ENCODE results near the gene KCNK2.
"Not testable (repeated sequence)": the region's sequence is repeated elsewhere in the genome, so short reads cannot be mapped to it uniquely, and the experiment has no call there.

Gene KCNK2

GRCh38 chr1:215151841-215152549 is 69.5 kb downstream of the KCNK2 start:
- no peak for DNase-seq (ENCODE audit: low spot score)

DNA sequence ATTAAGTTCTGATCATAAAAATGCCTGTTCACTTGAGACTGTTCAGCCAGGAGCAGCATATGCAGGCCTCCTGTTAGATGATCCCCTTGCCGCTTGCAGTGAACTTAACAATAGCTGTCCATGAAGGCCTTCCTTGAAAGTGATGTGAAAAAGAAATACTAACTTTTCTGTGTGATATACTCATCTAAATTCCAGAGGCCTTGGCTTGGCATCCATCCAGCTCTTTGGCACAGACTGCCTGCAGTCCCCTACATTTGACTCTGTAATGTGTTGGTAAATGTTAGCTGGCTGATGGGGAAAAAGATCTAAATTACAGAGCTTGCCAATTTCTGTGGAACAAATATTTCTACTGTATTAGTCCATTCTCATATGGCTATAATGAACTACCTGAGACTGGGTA is 73.7 kb downstream of the KCNK2 start:
- no peak for DNase-seq (ENCODE audit: low spot score)

DNA sequence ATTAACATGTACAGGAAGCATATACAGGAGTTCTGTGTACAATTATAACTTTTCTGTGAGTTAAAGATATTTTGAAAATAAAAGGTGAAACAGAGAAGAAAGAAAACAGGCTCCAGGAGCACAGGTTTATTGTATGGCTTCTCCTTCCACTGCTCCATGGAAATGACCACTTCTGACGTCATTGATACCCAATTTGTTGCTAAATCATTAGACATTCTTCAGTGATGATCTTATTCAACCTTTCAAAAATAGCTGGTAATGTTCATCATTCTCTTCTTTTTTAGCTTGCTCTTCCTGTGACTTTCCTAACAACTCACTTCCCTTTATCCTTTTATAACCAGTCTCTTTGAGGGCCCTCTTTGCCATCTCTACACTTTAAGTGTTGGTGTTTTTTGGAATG is 77.8 kb downstream of the KCNK2 start:
- DNase-seq (ENCODE audit: low spot score), result no peak

GRCh38 chr1:215163144-215163543 is 80.6 kb downstream of the KCNK2 start:
- DNase-seq (ENCODE audit: low spot score), result not testable (repeated sequence)

DNA sequence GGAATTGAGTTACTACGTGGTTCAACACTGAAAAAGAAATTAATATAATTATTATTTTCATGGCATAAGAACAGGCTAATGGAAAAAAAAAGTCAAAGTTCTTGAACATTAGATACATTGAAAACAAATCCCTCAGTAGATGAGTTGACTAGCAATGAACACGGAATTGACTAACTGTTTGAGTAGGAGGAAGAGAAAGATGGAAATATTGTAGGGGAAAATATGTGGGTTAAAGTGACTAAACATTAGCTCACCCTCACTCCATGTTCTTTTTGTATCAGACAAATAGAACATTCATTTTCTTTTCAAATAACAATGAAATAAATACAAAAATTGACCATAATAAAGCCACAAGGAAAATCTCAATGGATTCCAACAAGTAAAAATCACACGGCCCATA is 84.3 kb downstream of the KCNK2 start:
- DNase-seq (ENCODE audit: low spot score), result no peak

DNA sequence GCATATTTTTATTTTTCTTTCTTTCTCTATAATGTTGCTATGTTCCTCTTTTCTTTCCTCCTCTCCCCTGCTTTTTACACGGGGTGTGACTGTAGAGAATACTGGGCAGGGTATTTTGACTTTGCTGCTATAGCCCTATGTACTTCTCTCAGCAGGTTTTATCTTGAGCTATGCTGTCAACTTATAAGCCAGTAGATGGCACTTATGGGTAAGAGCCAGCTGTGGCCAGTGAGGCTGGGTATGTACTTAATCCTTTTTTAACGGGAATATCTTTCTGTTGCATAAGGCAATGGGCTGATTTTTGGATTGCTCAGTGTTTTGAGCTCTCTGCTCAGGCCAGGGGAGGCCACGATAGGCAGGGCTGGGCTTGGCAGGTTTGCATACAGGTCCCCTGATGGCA is 99.0 kb downstream of the KCNK2 start:
- no peak for DNase-seq (ENCODE audit: low spot score)

- no peak for DNase-seq (ENCODE audit: low spot score)
These were observed 102.6 kb downstream of the KCNK2 start for GRCh38 chr1:215185067-215185620.

- DNase-seq (ENCODE audit: low spot score), result no peak
These were observed 105.9 kb downstream of the KCNK2 start for GRCh38 chr1:215188302-215188950.

- DNase-seq (ENCODE audit: low spot score), result no peak
These were observed 109.8 kb downstream of the KCNK2 start for GRCh38 chr1:215192306-215192705.

DNA sequence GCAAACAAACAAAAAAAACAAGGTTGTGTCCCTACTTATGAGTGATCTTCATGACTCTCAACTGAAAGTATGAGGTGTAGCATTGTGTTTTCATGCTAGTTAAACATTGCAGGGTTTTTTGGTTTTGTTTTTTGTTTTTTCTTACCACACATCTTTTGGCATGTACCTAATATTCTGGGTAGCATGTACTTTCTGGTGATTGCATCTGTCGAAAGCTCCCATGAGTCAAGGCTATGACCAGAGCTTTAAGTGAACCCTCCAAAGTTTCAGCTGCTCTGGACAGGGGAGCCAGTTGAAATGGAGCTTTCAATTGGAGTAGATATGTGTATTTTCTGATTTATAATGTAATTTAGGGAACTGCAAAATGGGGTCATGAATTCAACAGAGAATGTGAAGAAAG is 115.5 kb downstream of the KCNK2 start:
- no peak for DNase-seq (ENCODE audit: low spot score)

DNA sequence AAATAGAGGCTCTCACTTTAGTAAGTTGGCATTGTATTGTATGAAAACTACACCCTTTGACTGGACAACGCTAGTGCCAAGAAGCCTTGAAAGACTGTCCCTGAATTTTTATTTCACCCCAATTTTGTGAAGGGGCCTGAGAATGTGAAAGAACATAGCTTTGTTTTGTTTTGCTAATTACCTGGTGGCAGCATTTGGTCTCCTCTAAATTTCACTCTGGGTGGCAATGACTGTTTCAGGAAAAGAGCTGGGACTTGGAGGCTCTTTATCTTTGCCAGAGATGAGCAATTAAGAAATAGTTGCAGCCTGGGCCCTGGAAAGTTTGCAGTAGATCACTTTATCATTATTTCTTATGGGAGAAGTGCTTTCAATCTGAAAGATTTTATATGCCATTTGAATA is 117.6 kb downstream of the KCNK2 start:
- DNase-seq (ENCODE audit: low spot score), result no peak

- DNase-seq (ENCODE audit: low spot score), result no peak
These were observed 118.7 kb downstream of the KCNK2 start for GRCh38 chr1:215201283-215201682.

GRCh38 chr1:215202868-215203267 is 120.3 kb downstream of the KCNK2 start:
- no peak for DNase-seq (ENCODE audit: low spot score)

- no peak for DNase-seq (ENCODE audit: low spot score)
These were observed 127.6 kb downstream of the KCNK2 start for GRCh38 chr1:215210167-215210566.

DNA sequence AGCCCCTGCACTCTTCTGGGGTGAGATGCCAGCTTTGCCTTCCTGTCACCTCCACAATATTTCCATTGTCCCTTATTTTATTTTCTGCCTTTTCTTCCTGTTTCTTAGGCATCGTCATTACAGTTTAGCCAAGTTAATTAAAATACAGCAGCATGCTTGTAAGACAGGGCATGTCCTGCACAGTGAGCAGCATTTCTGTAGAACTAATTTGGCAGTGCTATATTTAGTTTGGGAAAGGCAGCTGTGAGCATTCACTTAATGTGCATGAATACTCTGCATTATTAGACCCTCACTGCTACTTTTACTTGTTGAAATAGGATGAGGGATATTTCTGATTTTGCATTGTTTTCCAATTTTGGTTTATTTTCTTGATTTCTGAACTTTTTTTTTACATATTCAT is 133.3 kb downstream of the KCNK2 start:
- DNase-seq (ENCODE audit: low spot score), result no peak

DNA sequence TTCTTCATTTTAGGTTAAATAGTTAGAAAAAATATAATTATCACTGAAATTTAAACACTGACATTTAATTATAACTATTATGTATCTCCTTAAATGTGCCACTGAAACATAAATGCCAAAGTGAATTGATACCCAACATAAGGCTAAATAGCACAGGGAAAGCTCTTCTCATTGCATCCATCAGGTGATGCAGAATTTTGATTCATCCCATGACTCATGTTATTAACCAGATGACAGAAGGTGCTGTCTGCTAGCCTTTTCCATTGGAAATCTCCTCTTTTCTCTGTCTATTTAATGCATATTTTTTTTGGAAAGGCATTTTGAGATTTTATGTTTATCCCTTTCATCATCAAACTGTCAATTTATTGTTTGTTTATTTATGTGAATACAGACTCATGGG is 136.8 kb downstream of the KCNK2 start:
- no peak for DNase-seq (ENCODE audit: low spot score)

GRCh38 chr1:215220346-215220745 is 137.8 kb downstream of the KCNK2 start:
- no peak for DNase-seq (ENCODE audit: low spot score)

DNA sequence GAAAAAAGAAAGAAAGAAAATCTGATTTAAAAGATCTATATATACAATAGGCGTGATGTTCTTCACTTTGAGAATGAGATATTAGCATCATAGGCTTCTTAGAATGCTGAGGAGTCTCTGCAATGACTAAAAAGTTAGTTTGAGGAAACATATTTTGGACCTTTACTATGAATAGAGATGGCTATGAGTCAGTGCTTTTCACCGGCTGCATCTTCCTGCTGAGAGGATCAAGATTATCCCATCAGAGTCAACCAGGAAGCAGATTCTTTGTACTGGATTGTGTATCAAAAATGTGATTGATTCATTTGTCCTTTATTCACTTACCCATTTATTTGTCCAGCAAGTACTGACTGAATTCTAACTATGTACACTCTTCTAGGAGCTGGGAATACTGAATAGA is 144.2 kb downstream of the KCNK2 start:
- DNase-seq (ENCODE audit: low spot score), result no peak

- DNase-seq (ENCODE audit: low spot score), result no peak
These were observed 145.7 kb downstream of the KCNK2 start for GRCh38 chr1:215228193-215228592.

DNA sequence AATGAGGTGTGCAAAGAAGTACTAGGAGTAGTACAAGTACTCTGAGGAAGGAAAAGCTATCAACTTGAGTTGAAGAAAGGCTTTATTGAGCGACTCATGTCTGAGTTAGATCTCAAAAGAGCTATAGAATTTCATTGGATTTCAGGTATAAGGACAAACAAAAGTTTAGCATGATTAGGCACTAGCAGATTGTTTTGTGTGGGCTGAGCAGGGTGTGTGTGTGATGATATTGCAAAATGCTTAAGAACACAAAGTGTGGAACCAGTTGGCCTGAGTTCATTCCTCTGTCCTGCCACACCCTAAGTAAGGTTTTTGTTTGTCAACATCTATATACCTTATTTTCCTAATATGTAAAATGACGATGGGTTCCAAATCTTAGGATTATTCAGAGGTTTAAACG is 158.9 kb downstream of the KCNK2 start:
- no peak for DNase-seq (ENCODE audit: low spot score)

DNA sequence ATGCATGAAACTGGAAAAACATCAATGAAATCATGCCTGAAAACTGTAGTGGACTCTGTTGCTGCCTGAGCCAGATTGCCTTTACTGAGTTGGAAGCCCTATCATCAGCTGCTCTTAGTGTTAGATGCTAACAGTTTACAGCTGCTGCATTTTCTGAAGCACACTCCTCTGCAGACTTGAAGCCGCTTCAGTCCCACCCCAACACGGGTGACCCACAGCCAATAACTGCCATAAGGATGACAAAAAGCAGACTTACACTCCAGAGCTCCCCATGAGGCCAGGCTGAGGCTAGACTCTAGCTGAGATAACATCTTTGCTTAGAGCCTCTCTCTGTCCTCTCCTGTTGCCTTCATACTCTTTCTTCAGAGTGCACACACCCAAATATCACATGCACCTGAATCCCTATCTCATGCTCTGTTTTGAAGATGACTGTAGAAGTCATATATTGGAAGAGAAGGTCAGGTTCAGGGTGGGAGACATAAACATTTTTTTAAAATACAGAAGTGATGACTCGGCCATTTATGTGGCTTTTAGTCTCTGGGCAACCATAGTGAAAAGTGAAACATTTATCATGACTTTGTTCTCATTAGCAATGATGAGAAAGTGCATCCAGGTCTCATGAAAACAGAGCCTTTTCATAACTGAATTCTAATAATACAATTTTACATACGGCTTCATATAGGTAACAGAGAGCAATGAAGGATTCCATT is 161.0 kb downstream of the KCNK2 start:
- no peak for DNase-seq (ENCODE audit: low spot score)

DNA sequence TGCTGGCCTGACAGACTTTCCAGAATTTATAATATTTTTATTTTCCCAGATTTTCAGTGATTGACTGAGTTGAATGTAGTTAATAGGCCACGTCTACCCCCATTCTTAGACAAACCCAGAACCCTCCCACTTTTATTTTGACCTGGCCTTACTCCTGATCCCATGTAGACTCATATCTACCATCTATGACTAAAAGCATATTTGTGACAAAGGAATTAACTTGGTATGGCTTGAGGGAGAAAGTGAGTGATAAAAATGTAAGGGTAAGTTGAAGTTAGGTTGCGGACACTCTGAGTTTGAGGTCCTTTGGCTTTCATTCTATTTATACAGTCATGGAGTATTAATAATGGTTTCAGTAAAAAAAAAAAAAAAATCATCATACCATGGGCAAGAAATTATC is 168.4 kb downstream of the KCNK2 start:
- DNase-seq (ENCODE audit: low spot score), result no peak

GRCh38 chr1:215251428-215251827 is 168.9 kb downstream of the KCNK2 start:
- no peak for DNase-seq (ENCODE audit: low spot score)

Measured in putamen (tissue), 1 donor.